NCI-H2196 treated with DMSO at 0.1 percent for 48 hours (cell line): ENCODE data around the gene MTHFD2.
A peak's percentile ranks its signal among the peaks of the same experiment; 100 is the strongest.
"Not testable (repeated sequence)": the region's sequence is repeated elsewhere in the genome, so short reads cannot be mapped to it uniquely, and the experiment has no call there.

Source experiments
- DNase-seq: peaks from one replicate; lab custom pipeline; 2025; ENCODE audit not compliant: unreplicated experiment; lab: John Stamatoyannopoulos, UW

Gene MTHFD2

GRCh38 chr2:74198461-74199274 lies at the start of gene MTHFD2:
MTHFD2 (plus strand) TSS chr2:74198615; CDS start chr2:74198642, 27 bp downstream.
- DNase-seq, result peak; percentile 84

- DNase-seq, result no peak
Measured at GRCh38 chr2:74149247-74149525, 49.2 kb upstream of the MTHFD2 start.

GRCh38 chr2:74149570-74150319 lies 48.7 kb upstream of the MTHFD2 start:
- no peak for DNase-seq

GRCh38 chr2:74152954-74153353 lies 45.5 kb upstream of the MTHFD2 start:
- no peak for DNase-seq

- DNase-seq, result no peak
Measured at GRCh38 chr2:74155830-74156229, 42.6 kb upstream of the MTHFD2 start.

DNA sequence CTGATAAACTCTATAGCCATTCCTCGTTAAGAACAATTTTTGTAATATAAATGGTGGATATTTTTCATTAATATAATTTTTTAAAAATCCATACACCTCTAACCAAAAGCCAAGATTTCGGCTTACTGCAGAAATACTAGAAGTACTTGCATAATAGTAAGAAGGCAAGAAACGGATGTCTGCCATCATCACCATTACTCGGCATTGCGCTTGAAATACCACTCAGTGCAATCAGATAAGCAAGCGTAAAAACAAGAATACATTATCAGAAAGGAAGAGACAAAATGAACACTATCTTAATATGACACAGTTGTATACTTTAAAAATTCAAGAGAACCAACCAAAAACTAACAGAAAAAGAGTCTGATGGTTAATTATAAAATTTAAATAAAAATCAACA lies 35.5 kb upstream of the MTHFD2 start:
- DNase-seq, result no peak

- no peak for DNase-seq
Measured at GRCh38 chr2:74164761-74165160, 33.7 kb upstream of the MTHFD2 start.

GRCh38 chr2:74168739-74169138 lies 29.7 kb upstream of the MTHFD2 start:
- no peak for DNase-seq

DNA sequence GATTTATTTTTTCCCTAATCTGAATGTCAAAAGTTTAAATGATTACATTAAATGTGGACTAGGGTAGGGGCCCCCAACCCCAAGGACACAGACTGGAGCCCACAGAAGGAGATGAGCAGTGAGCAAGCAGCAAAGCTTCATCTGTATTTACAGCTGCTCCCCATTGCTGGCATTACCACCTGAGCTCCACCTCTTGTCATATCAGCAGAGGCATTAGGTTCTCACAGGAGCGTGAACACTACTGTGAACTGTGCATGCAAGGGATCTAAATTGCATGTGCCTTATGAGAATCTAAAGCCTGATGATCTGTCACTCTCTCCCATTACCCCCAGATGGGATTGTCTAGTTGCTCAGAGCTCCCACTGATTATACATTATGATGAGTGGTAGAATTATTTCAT lies 23.5 kb upstream of the MTHFD2 start:
- no peak for DNase-seq

DNA sequence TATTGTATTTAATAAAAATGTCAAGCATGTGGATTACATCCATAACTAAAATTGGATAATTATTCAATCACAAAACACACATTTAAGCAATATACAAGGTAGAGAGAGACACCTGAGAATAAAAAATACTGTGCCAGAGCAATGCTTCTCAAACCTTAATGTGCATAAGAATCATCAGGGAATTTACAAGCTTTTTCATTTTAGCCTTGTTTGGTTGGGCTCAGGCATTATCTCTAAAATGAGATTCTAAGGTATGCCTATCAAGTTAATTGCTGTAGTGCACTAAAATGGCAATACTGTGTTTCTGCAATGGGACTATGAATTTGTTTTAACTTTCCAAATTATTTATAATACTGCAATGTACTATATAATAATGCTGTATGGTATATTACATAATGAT lies 20.7 kb upstream of the MTHFD2 start:
- no peak for DNase-seq

- peak; percentile 84 for DNase-seq
Measured at GRCh38 chr2:74178211-74179062, 20.0 kb upstream of the MTHFD2 start, which contains the start of gene MOB1A. MOB1A (minus strand) TSS chr2:74178879; CDS start chr2:74178674, 205 bp downstream.

- no peak for DNase-seq
Measured at GRCh38 chr2:74179063-74179865, 19.2 kb upstream of the MTHFD2 start.

- no peak for DNase-seq
Measured at GRCh38 chr2:74181739-74182138, 16.7 kb upstream of the MTHFD2 start.

- DNase-seq, result no peak
Measured at GRCh38 chr2:74183878-74184277, 14.5 kb upstream of the MTHFD2 start.

DNA sequence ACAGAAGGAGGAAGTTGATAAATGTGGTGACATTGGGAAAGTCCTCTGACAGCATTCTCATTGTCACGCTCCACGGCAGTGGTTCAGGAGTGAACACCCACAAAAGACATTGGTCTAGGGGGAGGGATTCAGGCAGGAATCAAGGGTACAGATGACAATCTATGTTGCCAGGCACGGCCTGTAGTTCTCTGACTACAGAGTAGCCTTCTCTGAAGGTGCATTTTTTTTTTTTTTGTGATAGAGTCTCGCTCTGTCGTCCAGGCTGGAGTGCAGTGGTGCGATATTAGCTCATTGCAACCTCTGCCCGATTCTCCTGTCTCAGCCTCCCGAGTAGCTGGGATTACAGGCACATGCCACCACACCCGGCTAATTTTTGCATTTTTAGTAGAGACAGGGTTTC lies 12.4 kb upstream of the MTHFD2 start:
- DNase-seq, result no peak

GRCh38 chr2:74186706-74187105 lies 11.7 kb upstream of the MTHFD2 start:
- DNase-seq, result not testable (repeated sequence)

- DNase-seq, result no peak
Measured at GRCh38 chr2:74188018-74188601, 10.3 kb upstream of the MTHFD2 start.

GRCh38 chr2:74188696-74189095 lies 9.7 kb upstream of the MTHFD2 start:
- no peak for DNase-seq

- no peak for DNase-seq
Measured at GRCh38 chr2:74191596-74192380, 6.6 kb upstream of the MTHFD2 start.

DNA sequence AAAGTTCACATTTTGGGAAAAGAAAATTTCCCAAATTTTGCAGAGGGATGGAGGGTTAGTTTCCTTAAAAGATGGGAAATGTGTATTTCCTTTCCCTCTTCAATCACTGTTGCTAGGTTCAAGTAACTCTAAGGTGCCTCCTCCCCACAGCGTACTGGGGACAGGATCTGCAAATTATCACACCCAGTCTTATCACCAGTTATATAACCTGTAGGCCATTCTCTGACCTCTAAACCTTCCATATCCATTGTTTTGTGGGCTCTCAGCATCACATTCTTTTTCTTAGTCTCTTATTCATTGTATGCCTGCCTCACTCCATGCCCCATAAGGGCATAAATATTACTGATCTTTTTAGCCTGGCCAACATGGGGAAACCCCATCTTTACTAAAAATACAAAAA lies 3.6 kb upstream of the MTHFD2 start:
- DNase-seq, result no peak
